C4-2B (cell line): ENCODE results near the gene IL6ST.
"Not testable (repeated sequence)": the region's sequence is repeated elsewhere in the genome, so short reads cannot be mapped to it uniquely, and the experiment has no call there.

Experiments used
- CTCF ChIP-seq: fragments of 450-650 bp; conservative IDR thresholded peaks from 2 replicates; pipeline ENCODE4 v1.5.1; 2017; ENCODE audit warnings: mild to moderate bottlenecking
- ZFX ChIP-seq: fragments of 450-650 bp; IDR thresholded peaks from 2 replicates; pipeline ENCODE4 v1.6.1; 2017

- not testable (repeated sequence) for TF ChIP-seq CTCF, ZFX
Observed at GRCh38 chr5:56000221-56000620, 5.5 kb upstream of the IL6ST start.
